NB4 (cell line): ENCODE results near the gene SFMBT1.

Experiments used
- MAX ChIP-seq: IDR thresholded peaks from 2 replicates; pipeline ENCODE4 v1.6.1; 2011; ENCODE audit warnings: low read depth, low read length
- POLR2A ChIP-seq: IDR thresholded peaks from 2 replicates; pipeline ENCODE4 v1.6.1; 2011; ENCODE audit warnings: mild to moderate bottlenecking; ENCODE audit not compliant: insufficient read length; ENCODE audit errors: extremely low read depth
- TF ChIP-seq, protein P1 (sequence below): IDR thresholded peaks from one replicate; pipeline ENCODE4 v1.5.1; 2012; ENCODE audit warnings: low read depth, low read length

DNA sequence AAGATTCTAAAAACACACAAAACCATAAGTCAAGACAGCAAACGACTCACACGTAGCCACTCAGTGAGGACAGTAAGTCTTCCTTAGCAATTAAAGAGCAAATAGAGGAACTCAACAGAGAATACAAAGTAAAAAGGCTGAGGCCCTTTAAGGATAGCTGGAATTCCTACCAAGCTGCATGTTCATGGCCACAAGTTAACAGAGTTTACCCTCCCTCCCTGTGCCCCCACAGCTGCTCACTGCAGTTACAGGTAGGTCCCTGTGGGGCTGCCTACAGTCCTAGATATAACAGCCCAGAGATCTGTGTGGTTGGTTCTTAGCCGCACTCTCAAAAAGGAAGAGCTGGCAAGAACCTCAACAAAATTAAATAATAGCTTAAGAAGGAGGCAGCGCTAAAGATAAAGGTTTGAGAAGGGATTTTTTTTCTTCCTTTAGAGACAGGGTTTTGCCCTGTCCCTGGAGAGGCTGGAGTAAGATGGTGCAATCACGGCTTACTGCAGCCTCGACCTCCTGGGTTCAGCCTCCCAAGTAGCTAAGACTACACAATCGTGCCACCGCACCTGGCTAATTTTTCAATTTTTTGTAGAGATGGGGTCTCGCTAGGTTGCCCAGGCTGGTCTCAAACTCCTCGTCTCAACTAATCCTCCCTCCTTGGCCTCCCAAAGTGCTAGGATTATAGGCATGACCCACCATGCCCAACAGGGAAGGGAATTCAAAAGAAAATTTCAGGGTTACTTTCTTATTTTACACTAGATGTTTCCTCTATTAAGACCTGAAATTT lies 19.3 kb downstream of the SFMBT1 start:
- TF ChIP-seq, protein P1, sequence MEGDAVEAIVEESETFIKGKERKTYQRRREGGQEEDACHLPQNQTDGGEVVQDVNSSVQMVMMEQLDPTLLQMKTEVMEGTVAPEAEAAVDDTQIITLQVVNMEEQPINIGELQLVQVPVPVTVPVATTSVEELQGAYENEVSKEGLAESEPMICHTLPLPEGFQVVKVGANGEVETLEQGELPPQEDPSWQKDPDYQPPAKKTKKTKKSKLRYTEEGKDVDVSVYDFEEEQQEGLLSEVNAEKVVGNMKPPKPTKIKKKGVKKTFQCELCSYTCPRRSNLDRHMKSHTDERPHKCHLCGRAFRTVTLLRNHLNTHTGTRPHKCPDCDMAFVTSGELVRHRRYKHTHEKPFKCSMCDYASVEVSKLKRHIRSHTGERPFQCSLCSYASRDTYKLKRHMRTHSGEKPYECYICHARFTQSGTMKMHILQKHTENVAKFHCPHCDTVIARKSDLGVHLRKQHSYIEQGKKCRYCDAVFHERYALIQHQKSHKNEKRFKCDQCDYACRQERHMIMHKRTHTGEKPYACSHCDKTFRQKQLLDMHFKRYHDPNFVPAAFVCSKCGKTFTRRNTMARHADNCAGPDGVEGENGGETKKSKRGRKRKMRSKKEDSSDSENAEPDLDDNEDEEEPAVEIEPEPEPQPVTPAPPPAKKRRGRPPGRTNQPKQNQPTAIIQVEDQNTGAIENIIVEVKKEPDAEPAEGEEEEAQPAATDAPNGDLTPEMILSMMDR = no peak
- no peak for TF ChIP-seq POLR2A
- TF ChIP-seq MAX = no peak
